GM10266 (cell line): Measurements from ENCODE around the gene ZNF48.

ENCODE experiments used
- DNase-seq: peaks from one replicate; pipeline ENCODE4 v3.0.0; 2012; ENCODE audit errors: extremely low spot score
- CTCF ChIP-seq: IDR thresholded peaks from 2 replicates; pipeline ENCODE4 v1.5.1; 2012; ENCODE audit warnings: mild to moderate bottlenecking, low read depth; ENCODE audit not compliant: control insufficient read depth, insufficient read depth; ENCODE audit errors: missing control alignments

The ZNF48 gene

GRCh38 chr16:30355954-30356308 is 39.3 kb upstream of the ZNF48 start:
- DNase-seq = no peak
- no peak for TF ChIP-seq CTCF

- TF ChIP-seq CTCF = no peak
- DNase-seq = no peak
Measured at GRCh38 chr16:30356401-30357084, 38.7 kb upstream of the ZNF48 start.

DNA sequence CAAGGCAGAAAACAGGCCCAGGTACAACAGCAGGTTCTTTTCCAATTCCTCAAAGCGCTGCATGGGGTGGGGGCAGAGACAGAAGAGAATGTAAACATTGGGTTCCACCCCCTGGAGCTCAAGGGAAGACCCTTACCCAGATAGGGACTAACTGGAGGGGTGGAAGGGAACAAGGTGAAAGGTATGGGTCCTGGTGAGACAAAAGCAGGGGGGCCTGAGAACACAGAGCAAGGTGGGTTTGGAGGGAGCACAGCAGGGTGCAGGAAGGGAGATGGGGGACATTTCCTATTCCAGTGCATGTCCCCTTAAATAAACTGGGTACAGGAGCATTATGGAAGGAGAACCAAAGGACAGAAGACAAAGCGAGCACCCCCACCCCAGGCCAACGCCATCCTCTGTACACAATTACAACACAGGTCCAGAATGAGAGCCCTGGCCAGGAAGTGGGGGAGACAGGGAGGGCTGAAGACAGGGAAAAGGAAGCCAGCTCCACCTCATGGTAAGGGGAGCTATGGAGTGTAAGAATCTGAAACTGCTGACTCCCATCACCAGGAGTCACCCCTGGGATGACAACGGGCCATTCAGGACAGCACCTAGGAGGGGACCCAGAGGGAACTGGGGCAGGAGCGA is 38.0 kb upstream of the ZNF48 start:
- no peak for TF ChIP-seq CTCF
- DNase-seq = no peak

GRCh38 chr16:30357715-30358576 is 37.3 kb upstream of the ZNF48 start:
- DNase-seq = no peak
- no peak for TF ChIP-seq CTCF

- TF ChIP-seq CTCF = no peak
Measured at GRCh38 chr16:30358577-30358936, 36.7 kb upstream of the ZNF48 start.

GRCh38 chr16:30358990-30359870 is 36.0 kb upstream of the ZNF48 start:
- no peak for DNase-seq
- TF ChIP-seq CTCF = no peak

More at GRCh38 chr16:30358577-30358936, 36.7 kb upstream of the ZNF48 start:
- DNase-seq = no peak
